ENCODE measurements around the gene JMJD1C. TPM values are rescaled to one million over a fixed set of nuclear protein-coding genes. Genes with fewer than 3 reads are reported as not detected.
"Not testable (repeated sequence)": the region's sequence is repeated elsewhere in the genome, so short reads cannot be mapped to it uniquely, and the experiment has no call there.

Gene JMJD1C
- total RNA-seq, 1 experiment from 2014 or later = 57.0 TPM

GRCh38 chr10:63173468-63174232 is 292.1 kb downstream of the JMJD1C start:
- no peak for DNase-seq (ENCODE audit: low read depth)

- DNase-seq (ENCODE audit: low read depth) = no peak
Measured at GRCh38 chr10:63171926-63172325, 293.9 kb downstream of the JMJD1C start.

- DNase-seq (ENCODE audit: low read depth) = no peak
Measured at GRCh38 chr10:63171255-63171855, 294.4 kb downstream of the JMJD1C start.

- no peak for DNase-seq (ENCODE audit: low read depth)
Measured at GRCh38 chr10:63169624-63170023, 296.2 kb downstream of the JMJD1C start.

GRCh38 chr10:63168821-63169462 is 296.8 kb downstream of the JMJD1C start:
- DNase-seq (ENCODE audit: low read depth) = no peak

- DNase-seq (ENCODE audit: low read depth) = peak; percentile 65
Measured at GRCh38 chr10:63166742-63167258, 299.0 kb downstream of the JMJD1C start.

GRCh38 chr10:63165249-63165648 is 300.5 kb downstream of the JMJD1C start:
- no peak for DNase-seq (ENCODE audit: low read depth)

- DNase-seq (ENCODE audit: low read depth) = no peak
Measured at GRCh38 chr10:63164166-63164623, 301.6 kb downstream of the JMJD1C start.

GRCh38 chr10:63161592-63161991 is 304.2 kb downstream of the JMJD1C start:
- DNase-seq (ENCODE audit: low read depth) = no peak

- DNase-seq (ENCODE audit: low read depth) = peak; percentile 80
Measured at GRCh38 chr10:63157845-63158624, 307.7 kb downstream of the JMJD1C start.

GRCh38 chr10:63156236-63156635 is 309.5 kb downstream of the JMJD1C start:
- no peak for DNase-seq (ENCODE audit: low read depth)

GRCh38 chr10:63155388-63156020 is 310.3 kb downstream of the JMJD1C start:
- DNase-seq (ENCODE audit: low read depth) = no peak

GRCh38 chr10:63154546-63155387 is 311.0 kb downstream of the JMJD1C start:
- no peak for DNase-seq (ENCODE audit: low read depth)

- DNase-seq (ENCODE audit: low read depth) = not testable (repeated sequence)
Measured at GRCh38 chr10:63153868-63154545, 311.8 kb downstream of the JMJD1C start.

- no peak for DNase-seq (ENCODE audit: low read depth)
Measured at GRCh38 chr10:63150745-63151144, 315.0 kb downstream of the JMJD1C start.

- no peak for DNase-seq (ENCODE audit: low read depth)
Measured at GRCh38 chr10:63146503-63146902, 319.3 kb downstream of the JMJD1C start.

GRCh38 chr10:63145782-63146181 is 320.0 kb downstream of the JMJD1C start:
- no peak for DNase-seq (ENCODE audit: low read depth)

- DNase-seq (ENCODE audit: low read depth) = no peak
Measured at GRCh38 chr10:63143987-63144386, 321.8 kb downstream of the JMJD1C start.

GRCh38 chr10:63142136-63142535 is 323.6 kb downstream of the JMJD1C start:
- no peak for DNase-seq (ENCODE audit: low read depth)

GRCh38 chr10:63140077-63140476 is 325.7 kb downstream of the JMJD1C start:
- no peak for DNase-seq (ENCODE audit: low read depth)

Measured in RPMI7951 (cell line).